A673 (cell line): ENCODE data around the gene CDK5R2. TPM values are rescaled to one million over a fixed set of nuclear protein-coding genes. Genes with fewer than 3 reads are reported as not detected.
A peak's percentile ranks its signal among the peaks of the same experiment; 100 is the strongest.

Experiments
- Bru-seq: library from RNA; stranded (reverse); fragments of 400-500 nt; gene quantifications from one replicate; lab custom pipeline; 2021; lab: Mats Ljungman, UMichigan
- BruChase-seq, 2 experiments: library from RNA; stranded (reverse); fragments of 400-500 nt; gene quantifications; one replicate each; lab custom pipeline; 2021; lab: Mats Ljungman, UMichigan
- BruUV-seq: library from RNA; stranded (reverse); fragments of 400-500 nt; replicated peaks from 2 replicates; lab custom pipeline; 2021; lab: Mats Ljungman, UMichigan
- CTCF ChIA-PET: fragments of 300-600 bp; sonication (Branson Sonifier 250); formaldehyde crosslinking; loops from one replicate; lab custom pipeline; 2022; ENCODE audit warnings: antibody characterized with exemption; lab: Charles Lee
- POLR2A ChIA-PET: fragments of 300-600 bp; sonication (Branson Sonifier 250); formaldehyde crosslinking; loops from one replicate; lab custom pipeline; 2022; ENCODE audit warnings: antibody characterized with exemption; ENCODE audit not compliant: low non-redundant PET; lab: Charles Lee
- DNase-seq: peaks from one replicate; pipeline ENCODE4 v3.0.0-alpha.2; 2015; ENCODE audit warnings: low spot score
- H3K27ac ChIP-seq: fragments of 200-600 bp; sonication (generic); 2 replicates; pipeline ENCODE4 v1.5.1; 2016; ENCODE audit warnings: mixed run types, low read depth, mild to moderate bottlenecking, mixed read lengths, antibody characterized with exemption, low read length; ENCODE audit not compliant: poor library complexity, severe bottlenecking
- H3K27me3 ChIP-seq: fragments of 200-600 bp; sonication (generic); replicated peaks from 2 replicates; pipeline ENCODE4 v1.6.1; 2017; ENCODE audit warnings: mixed run types, low read depth, mild to moderate bottlenecking, mixed read lengths, antibody characterized with exemption, low read length; ENCODE audit not compliant: insufficient read depth, poor library complexity
- H3K36me3 ChIP-seq: fragments of 200-600 bp; sonication (generic); 2 replicates; pipeline ENCODE4 v1.6.1; 2016; ENCODE audit warnings: mixed run types, mild to moderate bottlenecking, mixed read lengths, antibody characterized with exemption, low read length; ENCODE audit not compliant: insufficient read depth, poor library complexity, severe bottlenecking
- H3K4me1 ChIP-seq: fragments of 200-600 bp; sonication (generic); 2 replicates; pipeline ENCODE4 v1.6.1; 2017; ENCODE audit warnings: mixed run types, mild to moderate bottlenecking, mixed read lengths, antibody characterized with exemption, low read length; ENCODE audit not compliant: insufficient read depth, poor library complexity, severe bottlenecking
- H3K4me3 ChIP-seq: fragments of 200-600 bp; sonication (generic); 2 replicates; pipeline ENCODE4 v1.5.1; 2016; ENCODE audit warnings: low read depth, mixed run types, mild to moderate bottlenecking, mixed read lengths, low read length; ENCODE audit not compliant: poor library complexity, severe bottlenecking
- H3K9me3 ChIP-seq: fragments of 200-600 bp; sonication (generic); 2 replicates; pipeline ENCODE4 v1.6.1; 2016; ENCODE audit warnings: mixed run types, low read depth, mild to moderate bottlenecking, mixed read lengths, antibody characterized with exemption, low read length; ENCODE audit not compliant: poor library complexity, severe bottlenecking
- CTCF ChIP-seq: fragments of 300-800, 200-600 bp; sonication (generic); conservative IDR thresholded peaks from 2 replicates; pipeline ENCODE4 v1.5.1; 2017; ENCODE audit warnings: low read depth, mild to moderate bottlenecking, antibody characterized with exemption, low read length, moderate library complexity, mixed read lengths
- EZH2 ChIP-seq: fragments of 200-600 bp; sonication (generic); IDR thresholded peaks from 2 replicates; pipeline ENCODE4 v1.6.1; 2017; ENCODE audit warnings: borderline replicate concordance, low read depth, mild to moderate bottlenecking, mixed read lengths, antibody characterized with exemption, low read length; ENCODE audit not compliant: poor library complexity, severe bottlenecking
- intact Hi-C: fragments of 100-400 bp; cut with micrococcal nuclease; formaldehyde crosslinking; loops from one replicate; pipeline ENCODE4 v1.10.0; 2022; ENCODE audit not compliant: unreplicated experiment
- long read RNA-seq: library from polyadenylated mRNA; stranded (forward); transcript quantifications from one replicate; pipeline ENCODE4 v2.0.0, GENCODE V29; 2022
- total RNA-seq: library from RNA; stranded (reverse); gene quantifications from 2 replicates; pipeline ENCODE4 v1.2.3, GENCODE V29; 2021

CDK5R2 gene
- total RNA-seq (0.37 and 0.44 TPM in 2 replicates), Bru-seq, nascent RNA (not detected), BruChase-seq, experiment 1, labeled RNA remaining after a 2-hour chase (percentile 26 among the genes with signal in this experiment), BruChase-seq, experiment 2, labeled RNA remaining after a 6-hour chase (not detected)
- long read RNA-seq, partial matches to known transcripts, result 0 of 1 reads
- long read RNA-seq, other reads (novel, unspliced or antisense), result 0 of 1 reads

GRCh38 chr2:218959141-218959731 is at the start of gene CDK5R2:
Gene CDK5R2 (plus strand): TSS chr2:218959666. CDS start chr2:218959821, 155 bp downstream.
- H3K27ac ChIP-seq, result no peak within 1 kb of the TSS
- H3K4me1 ChIP-seq, result peaks cover 24% of the 10 kb centered on the region
- CTCF ChIA-PET, result no interaction called here
- intact Hi-C loops, result no loop called here
- H3K27me3 ChIP-seq, result peaks cover 29% of the 10 kb centered on the region
- no peaks in the 10 kb centered on the region for H3K9me3 ChIP-seq
- peak within 1 kb of the TSS; percentile 53 for H3K4me3 ChIP-seq
- H3K36me3 ChIP-seq, result no peaks in the 10 kb centered on the region
- TF ChIP-seq CTCF, result no peak
- no peak for TF ChIP-seq EZH2
- POLR2A ChIA-PET, result interaction anchor here (0.6 kb wide), 1 partner anchor 429 kb away, joined by 7 read pairs; the partner anchor contains the start of gene DNPEP
- BruUV-seq, result no TSS peak
- peak; percentile 95 for DNase-seq

- no peak for TF ChIP-seq EZH2
- TF ChIP-seq CTCF, result no peak
- Histone ChIP-seq H3K9me3 (no peaks in the 10 kb centered on the region), H3K4me3 (no peak overlapping the region), H3K27ac (no peak overlapping the region), H3K27me3 (no peaks in the 10 kb centered on the region), H3K4me1 (peaks cover 9% of the 10 kb centered on the region), H3K36me3 (no peaks in the 10 kb centered on the region)
- ChIA-PET POLR2A (no interaction called here), CTCF (interaction anchor here (1.0 kb wide), 1 partner anchor 12 kb away, joined by 3 read pairs; no protein-coding TSS in a partner anchor)
- DNase-seq, result no peak
- intact Hi-C loops, result no loop called here
- no TSS peak for BruUV-seq
Observed at GRCh38 chr2:218910741-218911140, 48.7 kb upstream of the CDK5R2 start.

GRCh38 chr2:218920504-218920903 is 39.0 kb upstream of the CDK5R2 start:
- intact Hi-C loops, result no loop called here
- BruUV-seq, result no TSS peak
- CTCF ChIA-PET, result no interaction called here

More at GRCh38 chr2:218920504-218920903, 39.0 kb upstream of the CDK5R2 start:
- H3K9me3 ChIP-seq, result peaks cover 4% of the 10 kb centered on the region
- POLR2A ChIA-PET, result no interaction called here
- no peak for DNase-seq
- no peak for TF ChIP-seq CTCF
- TF ChIP-seq EZH2, result no peak
- H3K36me3 ChIP-seq, result no peaks in the 10 kb centered on the region
- H3K27me3 ChIP-seq, result no peaks in the 10 kb centered on the region
- no peak overlapping the region for H3K27ac ChIP-seq
- no peaks in the 10 kb centered on the region for H3K4me1 ChIP-seq
- H3K4me3 ChIP-seq, result no peak overlapping the region
